Activated effector memory CD4-positive, alpha-beta T cell treated with Interleukin-2 at 50 U/mL for 16 hours (primary cell): ENCODE results near the gene CNOT6.
"Not testable (repeated sequence)": the region's sequence is repeated elsewhere in the genome, so short reads cannot be mapped to it uniquely, and the experiment has no call there.

Source experiments
- DNase-seq: peaks from one replicate; pipeline ENCODE4 v3.0.0-alpha.2; 2020

The CNOT6 gene

GRCh38 chr5:180521101-180521500 lies 26.9 kb downstream of the CNOT6 start:
- DNase-seq: no peak

GRCh38 chr5:180521591-180521990 lies 27.4 kb downstream of the CNOT6 start:
- no peak for DNase-seq

GRCh38 chr5:180522330-180522729 lies 28.2 kb downstream of the CNOT6 start:
- DNase-seq: no peak

GRCh38 chr5:180523629-180524466 lies 29.7 kb downstream of the CNOT6 start:
- no peak for DNase-seq

GRCh38 chr5:180525399-180525798 lies 31.2 kb downstream of the CNOT6 start:
- DNase-seq: no peak

- no peak for DNase-seq
These were observed 32.1 kb downstream of the CNOT6 start for GRCh38 chr5:180526269-180526668.

- no peak for DNase-seq
These were observed 33.5 kb downstream of the CNOT6 start for GRCh38 chr5:180527659-180528058.

- DNase-seq: not testable (repeated sequence)
These were observed 36.9 kb downstream of the CNOT6 start for GRCh38 chr5:180531036-180531585.

- no peak for DNase-seq
These were observed 38.1 kb downstream of the CNOT6 start for GRCh38 chr5:180532268-180532667.

- no peak for DNase-seq
These were observed 39.7 kb downstream of the CNOT6 start for GRCh38 chr5:180533845-180534244.

GRCh38 chr5:180535573-180535972 lies 41.4 kb downstream of the CNOT6 start:
- no peak for DNase-seq

- no peak for DNase-seq
These were observed 46.0 kb downstream of the CNOT6 start for GRCh38 chr5:180540050-180540694.

GRCh38 chr5:180541710-180542109 lies 47.5 kb downstream of the CNOT6 start:
- DNase-seq: no peak

- DNase-seq: no peak
These were observed 51.1 kb downstream of the CNOT6 start for GRCh38 chr5:180545248-180545647.

GRCh38 chr5:180548563-180548962 lies 54.4 kb downstream of the CNOT6 start:
- no peak for DNase-seq

- DNase-seq: no peak
These were observed 59.4 kb downstream of the CNOT6 start for GRCh38 chr5:180553530-180553929.

GRCh38 chr5:180555168-180555921 lies 61.2 kb downstream of the CNOT6 start:
- DNase-seq: no peak

GRCh38 chr5:180557217-180557809 lies 63.1 kb downstream of the CNOT6 start:
- DNase-seq: no peak

GRCh38 chr5:180558232-180558631 lies 64.1 kb downstream of the CNOT6 start:
- no peak for DNase-seq

GRCh38 chr5:180563994-180564393 lies 69.8 kb downstream of the CNOT6 start:
- DNase-seq: no peak

GRCh38 chr5:180568914-180569313 lies 74.7 kb downstream of the CNOT6 start:
- no peak for DNase-seq

- no peak for DNase-seq
These were observed 81.4 kb downstream of the CNOT6 start for GRCh38 chr5:180575571-180575970.

GRCh38 chr5:180580681-180581080 lies 86.5 kb downstream of the CNOT6 start:
- DNase-seq: no peak
